Upper lobe of right lung (tissue), 1 donor: ENCODE results near the gene ZNFX1. TPM values are rescaled to one million over a fixed set of nuclear protein-coding genes. Genes with fewer than 3 reads are reported as not detected.

Experiments used
- total RNA-seq: library from RNA; stranded (reverse); fragmentation: NEBNext Ultra II Directional; extraction: Animal tissue kit (Norgen Biotek cat#: 25700); gene quantifications from one replicate; pipeline ENCODE4 v1.2.1, GENCODE V29; 2021
- donor health status: DM: no; HTN: yes; CAD: no; lungs with severe emphysema.

The ZNFX1 gene
- total RNA-seq, 1 donor from 2014 or later: 54.4 TPM

Other genes starting within 250 kb of the ZNFX1 start
- 37.8 TPM for gene CSE1L, start 231.7 kb downstream of the ZNFX1 start, total RNA-seq
- 76.0 TPM for gene STAU1, start 89.7 kb downstream of the ZNFX1 start, total RNA-seq
- 25.9 TPM for gene DDX27, start 58.6 kb downstream of the ZNFX1 start, total RNA-seq
- 0.41 TPM for gene KCNB1, start 204.6 kb upstream of the ZNFX1 start, total RNA-seq